HG03521 (cell line): ENCODE results near the gene HNRNPU.

ENCODE experiments used
- ATAC-seq: cut with Tn5 transposase; IDR thresholded peaks from one replicate; pipeline ENCODE4 v1.9.1; 2021; ENCODE audit warnings: mild to moderate bottlenecking, moderate library complexity; ENCODE audit not compliant: unreplicated experiment

Gene HNRNPU

DNA sequence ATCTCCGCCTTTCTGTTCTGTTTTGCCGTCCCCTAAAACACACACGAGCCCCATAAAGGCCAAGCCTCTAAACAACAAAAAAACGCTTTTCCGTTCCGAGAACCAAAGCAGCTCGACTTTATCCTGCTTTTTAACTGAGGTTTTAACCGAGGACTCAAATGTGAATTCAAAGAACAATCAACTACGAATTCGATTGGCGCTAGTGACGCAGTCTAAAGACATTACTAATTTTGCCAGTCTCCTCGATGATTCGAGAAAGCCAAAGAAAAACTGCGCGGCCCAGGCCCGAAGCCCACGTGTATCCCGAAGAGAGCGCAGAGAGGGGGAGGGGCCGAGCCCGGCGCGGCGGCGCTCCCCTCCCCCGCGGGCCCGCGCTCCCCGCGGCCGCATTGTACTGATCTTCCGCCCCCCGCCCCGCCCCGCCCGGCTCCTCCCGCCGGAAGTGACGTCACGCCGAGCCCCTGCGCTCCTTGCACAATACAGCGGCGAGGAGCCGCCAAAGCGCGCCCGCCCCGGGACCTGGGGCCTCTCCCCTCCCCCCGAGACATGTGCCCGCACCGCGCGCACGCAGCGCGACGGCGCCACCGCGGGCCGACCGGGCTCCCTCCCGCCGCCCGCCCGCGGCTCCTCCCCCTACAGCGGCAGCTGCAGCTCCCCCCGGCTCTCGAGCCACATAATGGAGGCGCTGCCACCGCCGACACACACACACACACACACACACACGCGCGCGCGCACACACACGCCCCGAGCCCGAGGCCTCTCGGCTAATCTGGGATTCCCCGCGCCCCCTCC is 1.4 kb downstream of the HNRNPU start:
- ATAC-seq: peak; percentile 49

DNA sequence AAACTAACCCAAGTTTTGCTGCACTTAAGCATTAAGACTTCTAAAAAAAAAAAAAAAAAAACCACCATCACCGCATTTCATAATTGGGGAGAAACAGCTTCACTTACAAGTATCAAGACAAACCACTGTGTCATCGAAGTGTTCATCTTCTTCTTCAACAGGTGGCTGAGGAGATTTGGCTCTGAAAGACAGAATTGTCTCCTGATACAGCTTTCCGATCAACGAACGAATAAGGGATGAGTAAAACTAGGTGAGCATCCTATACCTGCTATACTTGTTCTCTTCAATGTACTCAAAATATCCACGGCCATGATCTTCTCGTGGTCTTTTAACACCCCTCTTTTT is 2.0 kb downstream of the HNRNPU start:
- ATAC-seq: no peak

- ATAC-seq: no peak
These were observed 2.7 kb downstream of the HNRNPU start for GRCh38 chr1:244861683-244862082.

DNA sequence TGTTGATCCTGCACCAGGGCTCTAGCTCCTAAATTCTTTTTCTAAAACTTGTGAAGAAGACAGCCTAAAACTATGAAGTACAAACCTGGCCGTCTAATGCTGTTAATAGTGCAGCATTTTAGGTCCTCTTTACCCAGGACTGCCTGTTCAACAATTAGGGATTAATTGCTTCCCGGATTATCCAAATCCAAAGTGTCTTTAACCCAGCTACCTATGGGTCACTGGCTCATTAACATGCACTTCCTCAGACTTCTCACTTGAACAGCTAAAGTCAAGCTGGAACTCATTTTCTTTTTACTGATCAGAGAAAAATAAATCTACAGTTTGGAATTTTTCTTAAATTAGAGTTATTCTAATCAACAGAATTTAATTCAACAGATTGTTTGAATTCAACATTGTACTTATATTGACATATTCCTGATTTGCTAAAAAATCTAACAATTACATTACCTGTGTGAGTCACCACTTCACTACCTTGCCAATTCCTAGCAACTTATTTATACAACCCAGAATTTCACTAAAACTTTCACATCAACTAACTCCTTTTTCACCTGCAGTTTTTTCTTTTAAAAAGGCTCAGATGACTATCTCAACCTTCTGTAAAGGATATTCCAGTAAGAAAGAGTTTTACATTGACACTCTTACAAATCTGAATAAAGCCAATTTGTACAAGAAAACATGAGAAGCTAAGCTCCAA is 3.3 kb downstream of the HNRNPU start:
- no peak for ATAC-seq

DNA sequence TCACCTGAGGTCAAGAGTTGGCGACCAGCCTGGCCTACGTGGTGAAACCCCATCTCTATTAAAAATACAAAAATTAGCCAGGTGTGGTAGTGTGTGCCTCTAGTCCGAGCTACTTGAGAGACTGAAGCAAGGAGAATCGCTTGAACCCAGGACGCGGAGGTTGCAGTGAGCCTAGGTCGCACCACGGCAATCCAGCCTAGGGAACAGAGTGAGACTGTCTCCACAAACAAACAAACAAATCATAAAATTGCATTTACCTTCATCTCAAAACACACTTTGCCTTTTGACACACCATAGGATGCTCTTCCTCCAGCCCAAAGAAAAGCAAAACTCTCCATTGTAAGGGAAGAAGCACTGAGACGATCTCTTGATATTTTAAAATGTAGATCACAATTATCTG is 4.3 kb downstream of the HNRNPU start:
- ATAC-seq: no peak

DNA sequence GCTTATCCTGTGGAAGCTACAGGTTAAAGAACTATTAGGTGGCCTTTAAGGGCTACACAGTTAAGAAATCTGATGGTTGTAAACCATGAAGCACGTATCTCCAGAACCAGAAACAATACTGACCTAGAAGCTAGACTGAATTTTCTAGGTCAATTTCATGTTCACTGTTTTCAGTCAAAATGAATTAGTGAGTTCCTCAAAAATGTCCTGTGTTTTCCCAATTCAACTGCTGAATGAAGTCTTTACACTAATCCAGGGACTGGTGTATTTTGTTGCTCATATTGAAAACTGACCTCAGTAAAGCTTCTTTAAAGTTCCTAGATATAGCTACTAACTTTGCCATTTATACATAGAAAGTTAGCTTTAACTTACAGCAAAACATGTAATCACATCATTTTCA is 6.0 kb downstream of the HNRNPU start:
- no peak for ATAC-seq

GRCh38 chr1:244857761-244858160 is 6.6 kb downstream of the HNRNPU start:
- no peak for ATAC-seq

GRCh38 chr1:244854865-244855578 is 9.3 kb downstream of the HNRNPU start:
- no peak for ATAC-seq

DNA sequence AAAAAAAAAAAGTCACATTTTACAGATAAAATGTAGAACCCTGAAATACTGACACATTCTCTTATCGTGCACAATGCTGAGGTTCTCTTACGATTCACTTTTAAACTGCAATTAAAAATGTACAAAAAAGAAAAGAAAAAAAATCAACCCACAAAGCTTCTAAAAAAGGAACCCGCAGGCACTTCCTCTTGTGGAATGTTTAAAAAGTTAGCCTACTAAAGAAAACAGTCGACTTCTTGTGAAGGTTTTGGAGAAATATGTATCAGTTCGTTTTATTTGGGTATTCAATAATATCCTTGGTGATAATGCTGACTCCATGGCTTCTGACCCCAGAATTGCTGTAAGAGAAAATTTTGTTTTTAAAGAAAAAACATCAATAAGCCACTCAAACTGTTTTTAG is 10.2 kb downstream of the HNRNPU start:
- no peak for ATAC-seq

DNA sequence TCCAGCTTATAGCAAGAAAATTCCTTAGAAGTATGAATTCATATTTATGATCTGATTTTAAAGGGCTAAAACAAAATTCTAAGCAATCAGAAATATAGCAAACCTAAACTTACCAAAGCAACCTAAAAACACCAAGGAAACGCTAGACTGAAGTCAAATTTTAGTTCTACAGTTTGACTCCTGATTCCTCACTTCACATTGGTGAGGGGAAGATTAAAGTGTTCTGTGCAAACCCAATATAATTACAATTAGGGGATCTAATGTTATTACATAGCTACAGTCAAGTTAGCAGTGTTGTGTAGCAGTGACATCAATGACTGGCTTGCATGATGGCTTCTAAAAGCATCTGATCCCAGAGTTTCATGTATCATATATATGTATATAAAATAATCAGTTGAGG is 11.6 kb downstream of the HNRNPU start:
- no peak for ATAC-seq

GRCh38 chr1:244851546-244852231 is 12.7 kb downstream of the HNRNPU start:
- no peak for ATAC-seq

GRCh38 chr1:244850896-244851295 is 13.4 kb downstream of the HNRNPU start:
- ATAC-seq: no peak

DNA sequence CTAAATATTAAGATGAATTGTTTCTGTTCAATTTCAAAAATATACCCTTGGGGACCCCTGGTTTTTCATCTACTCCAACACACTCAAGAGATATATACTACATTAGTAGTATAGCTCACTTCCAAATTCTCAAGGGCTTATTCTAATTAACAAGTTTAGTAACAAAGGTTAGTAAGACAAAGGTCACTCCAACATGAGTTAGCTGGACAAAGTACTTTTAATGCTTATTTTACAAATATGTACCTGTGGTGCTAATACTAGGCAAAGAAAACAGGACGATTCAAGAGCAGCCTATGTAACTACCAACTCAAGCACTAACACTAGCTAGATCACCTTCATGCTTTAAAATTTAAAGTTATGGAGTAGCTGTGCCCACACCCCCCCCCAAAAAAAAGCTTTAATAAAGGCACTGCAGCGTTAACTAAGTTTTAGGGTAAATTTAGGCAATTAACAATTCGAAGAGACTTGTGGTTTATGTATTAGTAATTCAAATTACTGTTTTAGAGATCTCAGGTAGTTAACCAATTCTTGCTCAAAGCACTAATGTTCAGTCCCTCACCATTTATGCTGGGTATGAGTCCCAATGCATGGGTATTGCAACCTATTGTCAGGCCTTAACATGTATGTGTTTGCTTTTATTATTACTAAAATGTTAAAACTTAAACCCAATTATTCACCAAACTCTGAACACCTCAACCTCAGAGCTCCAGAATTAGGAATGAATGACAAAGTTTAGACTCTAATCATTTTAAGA is 14.1 kb downstream of the HNRNPU start:
- no peak for ATAC-seq

DNA sequence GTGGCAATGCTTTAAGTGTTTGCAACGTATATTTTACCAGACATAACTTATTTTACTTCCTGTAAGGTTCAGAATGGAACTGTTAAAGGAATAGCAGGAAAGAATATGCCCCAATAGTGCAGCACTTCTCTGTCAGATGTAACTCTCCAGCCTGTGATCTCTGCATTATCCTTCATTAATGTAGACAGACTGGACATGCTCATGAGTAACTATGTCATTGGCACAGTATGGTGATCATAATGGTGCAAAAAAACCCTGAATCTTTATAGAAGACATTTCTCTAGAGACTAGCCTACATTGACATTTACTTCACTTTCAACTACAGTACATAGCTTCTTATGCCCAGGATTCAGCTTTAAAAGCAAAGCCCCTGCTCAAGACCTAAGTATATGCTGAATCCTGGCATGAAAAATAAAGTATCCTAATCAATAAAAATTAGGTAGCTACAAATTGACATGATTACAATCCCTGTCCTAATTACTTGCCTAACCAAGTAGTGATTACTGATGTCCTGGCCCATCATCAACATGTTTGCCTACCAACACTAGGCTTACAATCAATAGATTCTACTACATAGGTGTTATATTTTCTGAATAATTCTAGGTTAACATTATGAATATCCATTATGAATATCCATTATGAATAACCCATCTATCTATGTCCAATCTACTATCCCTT is 15.0 kb downstream of the HNRNPU start:
- no peak for ATAC-seq

GRCh38 chr1:244846653-244847052 is 17.7 kb downstream of the HNRNPU start:
- no peak for ATAC-seq

- no peak for ATAC-seq
These were observed 19.9 kb downstream of the HNRNPU start for GRCh38 chr1:244844155-244845121.

DNA sequence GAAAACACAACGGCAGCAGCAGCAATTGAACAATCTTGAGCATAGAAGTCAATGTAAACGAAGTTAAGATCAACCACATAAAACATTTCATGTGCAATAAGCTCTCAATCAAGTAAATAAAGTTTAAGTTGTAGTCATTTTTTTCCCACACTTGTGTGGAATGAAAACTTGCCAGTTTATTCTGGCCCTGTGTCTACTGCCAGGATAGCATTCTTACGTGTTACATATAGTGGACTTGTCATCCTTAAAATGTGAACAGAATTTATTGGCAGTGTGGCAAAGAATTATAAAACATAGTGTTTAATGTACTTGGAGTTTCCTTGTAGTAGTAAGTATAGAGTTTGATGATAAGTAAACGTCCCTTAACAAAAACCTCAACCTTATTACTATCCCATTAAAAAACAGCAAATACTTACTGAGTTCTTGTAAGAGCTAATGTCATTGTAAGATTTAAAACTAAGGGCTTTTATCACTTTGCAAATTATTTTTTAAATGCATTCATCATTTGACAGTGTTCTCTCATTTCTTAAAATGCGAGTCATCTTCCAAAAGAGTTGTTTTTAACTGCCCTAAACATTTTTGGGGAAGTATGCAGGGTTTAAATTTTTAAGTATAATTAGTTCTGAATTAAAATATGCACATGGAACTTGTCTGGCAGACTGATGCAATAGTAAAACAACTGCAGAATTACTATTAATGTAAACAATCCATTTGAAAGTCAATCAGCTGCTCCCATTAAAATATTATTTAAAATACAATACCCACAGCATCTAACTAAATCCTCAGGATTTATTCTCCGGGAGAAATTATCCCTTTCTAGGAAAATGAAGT is 21.0 kb downstream of the HNRNPU start:
- no peak for ATAC-seq

DNA sequence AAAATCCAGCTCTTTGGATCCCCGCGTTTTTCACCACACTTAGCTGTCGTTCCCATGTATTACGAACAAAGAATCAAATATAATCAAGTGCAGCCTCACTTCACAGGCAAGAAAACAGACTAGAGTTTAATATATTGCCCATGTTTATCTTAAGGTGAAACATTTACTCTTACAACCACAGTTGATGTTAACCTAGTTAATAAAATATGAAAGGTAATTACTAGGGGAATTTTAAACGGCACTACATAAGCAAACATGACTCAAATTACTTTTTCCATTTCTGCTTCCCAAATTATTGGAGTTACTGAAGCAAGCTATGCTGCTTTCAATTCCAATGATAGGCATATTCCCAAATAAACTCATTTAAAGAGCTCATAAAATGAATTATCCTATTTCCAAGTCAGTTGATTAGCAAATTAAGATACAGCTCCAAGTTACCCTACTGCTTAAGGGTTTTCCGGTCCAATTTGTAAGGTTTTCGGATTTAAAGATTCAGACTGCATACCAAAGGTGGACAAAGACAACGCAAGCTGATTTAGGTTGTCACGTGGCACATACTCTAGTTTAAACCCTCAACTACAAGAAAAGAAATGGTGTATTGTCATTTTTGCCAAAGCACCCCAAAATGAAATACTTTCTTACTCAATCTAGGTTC is 22.9 kb downstream of the HNRNPU start:
- ATAC-seq: no peak
